Fibroblast of skin of right biceps (primary cell): ENCODE data around the gene MATN1.

ENCODE experiments used
- DNase-seq: peaks from one replicate; pipeline ENCODE4 v3.0.0-alpha.2; 2013

Gene MATN1

GRCh38 chr1:30715216-30715615, 8.2 kb downstream of the MATN1 start:
- no peak for DNase-seq

GRCh38 chr1:30714536-30715090, 8.8 kb downstream of the MATN1 start:
- no peak for DNase-seq

DNA sequence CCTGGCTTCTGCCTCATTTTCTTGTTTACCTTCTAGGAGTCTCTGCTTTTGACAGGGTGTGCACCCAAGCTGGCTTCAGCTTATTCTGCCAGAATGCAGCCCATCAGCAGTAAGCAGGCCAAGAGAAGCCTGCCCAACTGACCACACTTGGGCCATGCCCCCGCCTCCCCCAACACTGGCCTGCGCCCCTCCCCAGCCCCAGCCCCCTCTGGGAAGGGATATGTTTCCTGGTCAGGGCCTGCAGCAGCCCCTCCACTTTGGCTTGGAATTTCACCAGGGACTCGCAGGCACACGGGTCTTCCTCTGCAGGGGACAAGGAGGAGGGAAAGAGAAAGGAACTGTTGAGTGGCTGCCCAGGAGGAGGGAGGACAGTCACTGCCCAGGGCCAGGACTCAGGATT, 9.4 kb downstream of the MATN1 start:
- no peak for DNase-seq

GRCh38 chr1:30713311-30713710, 10.1 kb downstream of the MATN1 start:
- peak; percentile 24 for DNase-seq

- no peak for DNase-seq
Observed at GRCh38 chr1:30712583-30712982, 10.8 kb downstream of the MATN1 start.

GRCh38 chr1:30710407-30710806, 13.0 kb downstream of the MATN1 start:
- no peak for DNase-seq

- DNase-seq: no peak
Observed at GRCh38 chr1:30708361-30708728, 15.0 kb downstream of the MATN1 start.

DNA sequence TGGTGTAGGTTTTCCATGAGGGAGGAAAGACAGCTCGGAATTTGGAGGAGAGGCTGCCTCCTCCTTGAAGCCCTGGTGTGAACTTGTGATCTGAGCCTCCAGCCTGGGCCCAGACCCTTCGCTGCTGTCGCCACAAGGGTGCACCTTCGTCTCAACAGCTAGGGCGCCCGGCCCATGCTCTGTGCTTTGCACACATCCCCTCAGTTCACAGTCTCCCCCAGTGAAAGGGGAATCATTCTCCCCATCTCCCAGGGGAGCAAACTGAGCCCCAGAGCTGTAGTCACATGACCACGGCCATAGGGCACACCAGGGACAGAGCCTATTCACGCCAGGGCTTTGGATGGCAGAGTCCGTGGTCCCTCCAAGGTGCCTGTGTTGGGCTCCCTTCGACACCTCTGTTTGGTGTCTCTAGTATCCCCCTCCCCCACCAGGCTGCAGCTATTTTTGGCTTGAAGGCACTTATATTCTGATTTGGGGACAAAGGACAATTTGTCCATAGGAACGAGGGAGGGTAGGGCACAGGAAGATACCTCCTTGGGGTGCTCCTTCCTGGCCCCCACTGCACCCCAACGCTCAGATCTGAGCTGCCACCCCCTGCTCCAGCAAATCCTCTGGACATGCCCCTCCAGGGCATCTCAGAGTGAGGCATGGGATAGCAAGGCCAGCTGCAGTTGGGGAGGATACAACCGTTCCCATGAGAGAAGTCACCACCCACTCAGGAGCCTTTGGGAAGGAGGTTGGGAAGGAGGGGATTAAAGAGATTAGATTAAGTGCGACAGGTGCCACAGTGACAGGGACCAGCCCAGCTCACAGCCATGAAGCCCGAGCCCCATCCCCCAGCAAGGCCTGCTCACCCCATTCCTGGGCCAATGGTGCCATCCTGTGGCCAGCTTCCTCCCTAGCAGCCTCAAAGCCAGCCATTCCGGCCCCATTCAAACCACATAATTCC, 15.7 kb downstream of the MATN1 start:
- peak; percentile 60 for DNase-seq

DNA sequence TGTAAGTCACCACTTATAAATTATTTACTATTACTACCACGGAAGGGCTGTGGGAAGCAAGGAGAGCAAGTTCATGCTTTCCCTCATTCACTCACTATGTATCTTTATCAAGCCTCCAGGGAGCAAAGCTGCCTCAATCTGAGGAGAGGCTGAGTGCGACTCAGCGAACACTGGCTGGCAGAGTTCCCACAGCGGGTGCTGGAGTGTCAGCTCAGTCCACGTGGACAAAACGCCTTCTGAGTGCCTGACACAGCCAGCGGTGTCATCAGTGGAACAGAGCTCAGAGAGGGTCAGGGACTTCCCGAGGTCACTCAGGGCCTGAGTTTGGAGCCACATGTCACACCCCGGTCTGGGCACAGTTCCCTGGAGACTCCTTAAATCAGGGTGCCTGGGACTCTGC, 16.9 kb downstream of the MATN1 start:
- peak; percentile 66 for DNase-seq

- DNase-seq: no peak
Observed at GRCh38 chr1:30705698-30706097, 17.7 kb downstream of the MATN1 start.

- no peak for DNase-seq
Observed at GRCh38 chr1:30704765-30705509, 18.4 kb downstream of the MATN1 start.

DNA sequence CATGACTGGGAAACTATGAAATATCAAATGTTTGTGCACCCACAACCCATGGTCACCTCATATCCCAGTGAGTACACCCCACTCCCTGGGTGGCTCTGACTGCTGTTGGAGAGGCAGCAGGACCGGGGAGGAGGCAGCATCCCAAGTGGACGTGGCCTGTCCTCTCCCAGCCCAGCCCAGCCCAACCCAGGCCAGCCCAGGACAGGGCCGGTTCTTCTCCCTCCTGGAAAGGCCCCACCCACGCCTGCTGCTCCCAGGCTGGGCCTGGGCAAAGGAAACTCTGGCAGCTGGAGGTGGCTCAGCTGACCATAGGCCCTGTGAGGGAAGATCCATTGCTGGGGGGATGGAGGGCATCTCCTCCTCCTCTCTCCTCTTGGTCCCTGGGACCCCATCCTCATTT, 19.1 kb downstream of the MATN1 start:
- no peak for DNase-seq

- no peak for DNase-seq
Observed at GRCh38 chr1:30702823-30703222, 20.6 kb downstream of the MATN1 start.

DNA sequence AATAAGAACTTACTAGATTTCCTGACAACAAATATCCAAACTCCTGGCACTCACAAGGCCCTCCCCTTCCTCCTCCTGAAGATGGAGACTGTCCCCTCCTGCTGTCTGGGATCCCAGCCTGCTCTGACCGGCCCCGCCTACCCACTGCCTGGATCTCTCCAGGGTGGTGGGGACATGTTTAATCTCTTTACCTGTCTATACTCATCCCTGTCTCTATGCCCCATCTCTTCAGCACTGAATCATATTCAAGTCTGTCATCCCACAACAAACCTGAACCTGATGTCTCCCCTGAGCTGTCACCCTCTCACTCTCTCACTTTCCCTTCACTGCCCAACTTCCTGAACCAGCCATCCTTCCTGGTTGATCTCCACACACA, 22.1 kb downstream of the MATN1 start:
- no peak for DNase-seq

DNA sequence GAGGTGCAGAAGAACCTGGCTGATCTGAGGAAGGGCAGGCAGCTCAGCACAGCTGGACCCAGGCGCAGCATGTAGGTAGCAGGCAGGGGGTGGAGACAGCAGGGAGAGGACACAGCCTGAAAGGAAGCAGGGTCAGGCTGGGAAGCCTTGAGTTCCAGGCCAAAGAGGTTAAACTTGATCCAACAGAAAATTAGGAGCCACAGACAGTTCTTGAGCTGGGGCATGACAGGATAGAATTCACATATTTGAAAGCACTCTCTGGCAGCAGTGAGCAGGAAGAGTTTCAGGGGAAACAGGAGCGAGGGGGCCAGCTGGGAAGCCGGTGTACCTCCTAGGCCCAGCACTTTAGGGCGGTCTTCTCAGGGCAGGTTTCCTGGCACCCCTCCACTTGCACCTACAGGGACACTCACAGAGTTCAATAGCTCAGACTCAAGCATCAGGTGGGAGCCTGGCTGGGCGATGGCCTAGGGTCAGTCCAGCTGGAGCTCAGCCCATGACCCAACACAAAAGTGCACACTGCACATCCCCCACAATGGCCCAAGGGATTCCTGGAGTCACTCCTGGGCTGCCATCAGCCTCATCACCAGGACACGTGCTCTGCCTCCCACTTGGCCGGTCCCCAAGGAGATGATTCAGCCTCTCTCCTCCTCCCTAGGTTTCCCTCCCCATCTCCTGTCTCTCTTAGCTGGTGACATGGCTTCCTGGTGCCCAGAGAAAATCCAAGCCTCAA, 22.7 kb downstream of the MATN1 start:
- DNase-seq: peak; percentile 90

DNA sequence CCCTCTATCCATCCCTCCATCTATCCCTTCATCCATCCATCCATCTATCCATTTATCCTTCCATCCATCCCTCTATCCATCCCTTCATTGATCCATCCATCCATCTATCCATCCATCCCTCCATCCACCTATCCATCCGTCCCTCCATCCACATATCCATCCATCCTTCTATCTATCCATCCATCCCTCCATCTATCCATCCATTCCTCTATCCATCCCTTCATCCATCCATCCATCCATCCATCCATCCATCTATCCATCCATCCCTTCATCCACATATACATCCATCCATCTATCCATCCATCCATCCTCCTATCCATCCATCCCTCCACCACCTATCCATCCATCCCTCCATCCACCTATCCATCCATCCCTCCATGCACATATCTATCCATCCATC, 23.6 kb downstream of the MATN1 start:
- DNase-seq: no peak

GRCh38 chr1:30698401-30698981, 24.9 kb downstream of the MATN1 start:
- DNase-seq: peak; percentile 30

GRCh38 chr1:30697571-30698376, 25.6 kb downstream of the MATN1 start:
- DNase-seq: peak; percentile 57

- DNase-seq: no peak
Observed at GRCh38 chr1:30696831-30697230, 26.6 kb downstream of the MATN1 start.

- DNase-seq: no peak
Observed at GRCh38 chr1:30695439-30695841, 27.9 kb downstream of the MATN1 start.

DNA sequence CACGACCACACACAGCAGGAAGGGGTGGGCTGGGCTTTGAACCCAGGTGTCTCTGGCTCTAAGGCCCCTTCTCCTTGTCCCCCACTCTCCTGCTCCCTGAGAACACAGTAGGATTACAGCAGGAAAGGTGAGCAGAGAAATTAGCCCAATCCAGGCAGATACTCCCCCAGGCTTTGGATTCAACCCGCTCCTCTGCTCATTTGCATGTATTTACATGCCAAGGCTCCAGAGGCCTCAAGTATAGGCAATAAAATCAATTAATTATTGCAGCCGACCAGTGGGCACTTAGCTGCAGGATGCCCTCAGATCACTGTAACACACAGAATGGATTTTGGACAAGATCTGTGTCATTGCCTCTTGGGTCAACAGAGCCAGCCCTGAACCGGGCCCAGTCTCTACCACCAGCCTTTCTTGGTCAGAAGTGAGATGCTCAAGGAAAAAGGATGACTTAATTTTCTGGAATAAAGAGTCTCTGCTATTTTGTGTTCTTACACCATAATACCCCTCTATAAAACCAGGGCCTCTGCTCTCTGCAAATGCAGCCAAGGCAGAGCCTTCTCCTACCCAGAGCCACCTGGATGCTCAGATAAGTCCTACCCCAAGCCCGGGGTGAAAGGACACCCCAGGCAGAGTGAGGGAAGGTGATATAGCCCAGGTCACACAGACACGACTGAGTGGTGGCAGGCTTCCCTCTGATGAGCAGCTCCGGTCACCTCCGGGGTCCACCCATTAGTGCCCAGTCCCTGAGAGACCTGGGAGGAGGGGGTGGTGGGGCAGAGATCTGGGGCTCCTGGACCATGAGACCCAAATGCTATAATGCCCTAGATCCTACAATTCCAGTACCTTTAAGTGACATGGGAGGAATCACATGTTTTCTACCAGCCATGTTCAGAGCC, 28.9 kb downstream of the MATN1 start:
- no peak for DNase-seq
